Measurements from ENCODE around the gene EBLN2.

EBLN2 gene

DNA sequence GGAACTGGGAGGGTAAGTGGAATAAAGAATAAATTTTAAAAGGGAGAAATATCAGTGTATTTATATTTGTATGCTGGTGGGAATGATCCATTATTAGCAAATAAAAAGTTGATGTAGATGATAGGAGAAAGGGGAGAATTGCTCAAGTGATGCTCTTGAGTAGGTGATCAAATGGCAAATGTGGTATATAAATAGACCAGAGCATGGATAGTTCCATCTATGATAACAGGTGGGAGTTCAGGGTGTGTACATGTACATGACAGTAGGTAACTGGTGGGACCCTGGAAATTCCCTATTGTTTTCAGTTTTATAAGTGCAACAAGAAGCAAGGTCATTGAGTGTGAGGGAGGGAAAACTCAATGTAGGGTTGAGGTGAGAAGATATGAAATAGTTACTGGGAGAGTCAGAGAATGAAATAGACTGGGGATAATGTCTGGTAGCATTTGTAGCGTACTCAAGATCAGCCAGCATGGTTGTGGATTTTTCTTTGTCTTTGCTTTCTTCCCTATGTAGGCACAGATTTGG is 31.3 kb upstream of the EBLN2 start:
- H3K36me3 ChIP-seq (ENCODE audit: insufficient read depth, low read length) = peaks cover 7% of the 10 kb centered on the region; the same call in 1 of the 2 replicates
- H3K27me3 ChIP-seq (ENCODE audit: insufficient read depth, low read length, poor library complexity, severe bottlenecking) = no peaks in the 10 kb centered on the region
- no peak overlapping the region for H2AFZ ChIP-seq (ENCODE audit: low read length)
- H3K9ac ChIP-seq (ENCODE audit: low read depth, low read length, poor library complexity, severe bottlenecking) = no peak overlapping the region
- peaks cover 11% of the 10 kb centered on the region for H3K4me1 ChIP-seq (ENCODE audit: insufficient read depth, low read length, poor library complexity, severe bottlenecking)
- no peaks in the 10 kb centered on the region for H3F3A ChIP-seq (ENCODE audit: low read depth)
- H3K4me2 ChIP-seq (ENCODE audit: low read depth, low read length, poor library complexity, severe bottlenecking) = no peak overlapping the region
- H3K9me2 ChIP-seq (replicated peaks; ENCODE audit: low read depth, low read length) = no peaks in the 10 kb centered on the region
- no peak for TF ChIP-seq EZH2phosphoT487 (IDR thresholded peaks at IDR 0.05; ENCODE audit: borderline replicate concordance)
- TF ChIP-seq, protein P1, sequence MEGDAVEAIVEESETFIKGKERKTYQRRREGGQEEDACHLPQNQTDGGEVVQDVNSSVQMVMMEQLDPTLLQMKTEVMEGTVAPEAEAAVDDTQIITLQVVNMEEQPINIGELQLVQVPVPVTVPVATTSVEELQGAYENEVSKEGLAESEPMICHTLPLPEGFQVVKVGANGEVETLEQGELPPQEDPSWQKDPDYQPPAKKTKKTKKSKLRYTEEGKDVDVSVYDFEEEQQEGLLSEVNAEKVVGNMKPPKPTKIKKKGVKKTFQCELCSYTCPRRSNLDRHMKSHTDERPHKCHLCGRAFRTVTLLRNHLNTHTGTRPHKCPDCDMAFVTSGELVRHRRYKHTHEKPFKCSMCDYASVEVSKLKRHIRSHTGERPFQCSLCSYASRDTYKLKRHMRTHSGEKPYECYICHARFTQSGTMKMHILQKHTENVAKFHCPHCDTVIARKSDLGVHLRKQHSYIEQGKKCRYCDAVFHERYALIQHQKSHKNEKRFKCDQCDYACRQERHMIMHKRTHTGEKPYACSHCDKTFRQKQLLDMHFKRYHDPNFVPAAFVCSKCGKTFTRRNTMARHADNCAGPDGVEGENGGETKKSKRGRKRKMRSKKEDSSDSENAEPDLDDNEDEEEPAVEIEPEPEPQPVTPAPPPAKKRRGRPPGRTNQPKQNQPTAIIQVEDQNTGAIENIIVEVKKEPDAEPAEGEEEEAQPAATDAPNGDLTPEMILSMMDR (conservative IDR thresholded peaks at IDR 0.05; ENCODE audit: low read length) = no peak
- H3K4me3 ChIP-seq (ENCODE audit: low read length, poor library complexity, severe bottlenecking) = no peak overlapping the region
- peaks cover 99% of the 10 kb centered on the region for H4K20me1 ChIP-seq (ENCODE audit: insufficient read depth, low read length, poor library complexity, severe bottlenecking)
- no peaks in the 10 kb centered on the region; the same call in none of the 2 replicates for H3K79me2 ChIP-seq (ENCODE audit: insufficient read depth, low read length)
- no peaks in the 10 kb centered on the region for H3K9me3 ChIP-seq (ENCODE audit: insufficient read depth, low read depth, low read length)

DNA sequence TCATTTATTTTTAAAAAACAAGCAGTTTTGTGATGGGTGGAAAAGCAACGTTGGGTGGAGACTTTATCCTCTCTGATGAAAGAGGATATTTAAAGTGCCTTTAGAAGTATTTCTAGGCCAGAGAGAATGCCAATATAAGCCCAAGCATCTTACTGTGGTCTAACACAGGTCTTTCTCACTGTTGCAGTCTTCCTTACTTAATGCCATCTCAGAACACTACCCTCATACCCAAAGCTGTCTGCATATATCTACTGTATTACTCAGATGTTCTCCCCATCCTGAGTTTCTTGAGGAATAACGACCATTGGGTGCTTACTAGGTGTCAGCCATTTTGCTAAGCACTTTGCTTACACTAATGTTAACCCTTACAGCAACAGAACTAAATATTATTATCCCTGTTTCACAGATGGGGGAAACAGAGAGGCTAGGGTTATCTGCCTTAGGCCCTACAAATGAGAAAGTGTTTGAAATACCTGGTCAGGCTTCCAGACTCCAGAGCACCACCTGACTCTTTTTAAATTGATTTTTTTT is 29.8 kb upstream of the EBLN2 start:
- Histone ChIP-seq H3K9ac (ENCODE audit: low read depth, low read length, poor library complexity, severe bottlenecking) (no peak overlapping the region), H3F3A (ENCODE audit: low read depth) (no peaks in the 10 kb centered on the region), H3K79me2 (ENCODE audit: insufficient read depth, low read length) (no peaks in the 10 kb centered on the region; the same call in none of the 2 replicates), H3K36me3 (ENCODE audit: insufficient read depth, low read length) (peaks cover 7% of the 10 kb centered on the region; the same call in 1 of the 2 replicates), H3K27me3 (ENCODE audit: insufficient read depth, low read length, poor library complexity, severe bottlenecking) (no peaks in the 10 kb centered on the region), H2AFZ (ENCODE audit: low read length) (no peak overlapping the region), H3K9me2 (replicated peaks; ENCODE audit: low read depth, low read length) (no peaks in the 10 kb centered on the region), H3K4me1 (ENCODE audit: insufficient read depth, low read length, poor library complexity, severe bottlenecking) (peaks cover 11% of the 10 kb centered on the region), H3K4me3 (ENCODE audit: low read length, poor library complexity, severe bottlenecking) (no peak overlapping the region), H4K20me1 (ENCODE audit: insufficient read depth, low read length, poor library complexity, severe bottlenecking) (peaks cover 98% of the 10 kb centered on the region), H3K9me3 (ENCODE audit: insufficient read depth, low read depth, low read length) (no peaks in the 10 kb centered on the region), H3K4me2 (ENCODE audit: low read depth, low read length, poor library complexity, severe bottlenecking) (no peak overlapping the region)
- TF ChIP-seq EZH2phosphoT487 (IDR thresholded peaks at IDR 0.05; ENCODE audit: borderline replicate concordance) = no peak
- TF ChIP-seq, protein P1 (conservative IDR thresholded peaks at IDR 0.05; ENCODE audit: low read length) = no peak

- Histone ChIP-seq H3K4me3 (ENCODE audit: low read length, poor library complexity, severe bottlenecking) (no peak overlapping the region), H3K9me2 (replicated peaks; ENCODE audit: low read depth, low read length) (no peaks in the 10 kb centered on the region), H3K79me2 (ENCODE audit: insufficient read depth, low read length) (no peaks in the 10 kb centered on the region; the same call in none of the 2 replicates), H3K4me1 (ENCODE audit: insufficient read depth, low read length, poor library complexity, severe bottlenecking) (no peaks in the 10 kb centered on the region), H3K27me3 (ENCODE audit: insufficient read depth, low read length, poor library complexity, severe bottlenecking) (no peaks in the 10 kb centered on the region), H2AFZ (ENCODE audit: low read length) (no peak overlapping the region), H3K4me2 (ENCODE audit: low read depth, low read length, poor library complexity, severe bottlenecking) (no peak overlapping the region), H4K20me1 (ENCODE audit: insufficient read depth, low read length, poor library complexity, severe bottlenecking) (peaks cover 98% of the 10 kb centered on the region), H3K9me3 (ENCODE audit: insufficient read depth, low read depth, low read length) (no peaks in the 10 kb centered on the region), H3K9ac (ENCODE audit: low read depth, low read length, poor library complexity, severe bottlenecking) (no peak overlapping the region), H3F3A (ENCODE audit: low read depth) (no peaks in the 10 kb centered on the region), H3K36me3 (ENCODE audit: insufficient read depth, low read length) (peaks cover 6% of the 10 kb centered on the region; the same call in 1 of the 2 replicates)
- no peak for TF ChIP-seq EZH2phosphoT487 (IDR thresholded peaks at IDR 0.05; ENCODE audit: borderline replicate concordance)
- TF ChIP-seq, protein P1 (conservative IDR thresholded peaks at IDR 0.05; ENCODE audit: low read length) = no peak
These were observed 24.5 kb upstream of the EBLN2 start for GRCh38 chr3:73036694-73037591.

All from Loucy (cell line).